B cell (primary cell): ENCODE results near the gene XPNPEP1. TPM values are rescaled to one million over a fixed set of nuclear protein-coding genes. Genes with fewer than 3 reads are reported as not detected.
A peak's percentile ranks its signal among the peaks of the same experiment; 100 is the strongest.

ENCODE experiments used
- ATAC-seq: fragments of 200-7000 bp; cut with Tn5 transposase; one replicate; pipeline ENCODE4 v1.10.0; 2021; ENCODE audit warnings: low read depth, mild to moderate bottlenecking, moderate number of reproducible peaks, moderate library complexity
- CTCF ChIA-PET: fragments of 350-600 bp; sonication (Branson Sonifier 250); formaldehyde crosslinking; loops from one replicate; lab custom pipeline; 2021; ENCODE audit warnings: antibody characterized with exemption, inconsistent platforms; lab: Charles Lee
- POLR2A ChIA-PET: fragments of 350-600 bp; sonication (Branson Sonifier 250); formaldehyde crosslinking; loops from one replicate; lab custom pipeline; 2021; ENCODE audit warnings: antibody characterized with exemption; lab: Charles Lee
- DNase-seq: peaks from one replicate; pipeline ENCODE4 v3.0.0; 2013
- H2AFZ ChIP-seq: 2 replicates; pipeline ENCODE4 v1.6.1; 2012; ENCODE audit warnings: mild to moderate bottlenecking, low read depth, low read length; ENCODE audit not compliant: insufficient read depth, poor library complexity, severe bottlenecking
- H3K27ac ChIP-seq, 2 donors: 1 replicate in 1 of 2; 2 replicates in 1 of 2; pipeline ENCODE4 v1.5.1; 2012 to 2013; ENCODE audit warnings: low read length in 2 of 2, mild to moderate bottlenecking in 2 of 2, moderate library complexity in 1 of 2
- H3K27me3 ChIP-seq, 4 experiments: fragments of 200-600 bp in 1 of 4; sonication (generic) in 1 of 4; replicated peaks in 1 of 4; 1 replicate in 2 of 4; 2 replicates in 2 of 4; pipeline versions ENCODE4 v1.6.1 to v1.7.0; 2013 to 2016; ENCODE audit warnings: low read length in 3 of 4, mild to moderate bottlenecking in 2 of 4, mixed read lengths in 1 of 4, moderate library complexity in 1 of 4; ENCODE audit not compliant: insufficient read depth in 4 of 4, control insufficient read depth in 3 of 4; ENCODE audit errors: control extremely low read depth in 1 of 4
- H3K36me3 ChIP-seq, 2 experiments: replicated peaks in 1 of 2; 1 replicate in 1 of 2; 2 replicates in 1 of 2; pipeline versions ENCODE4 v1.6.1 to v1.7.1; 2013; ENCODE audit warnings: low read length in 1 of 2; ENCODE audit not compliant: insufficient read depth in 2 of 2, control insufficient read depth in 1 of 2; ENCODE audit errors: control extremely low read depth in 1 of 2, extremely low read depth in 1 of 2
- H3K4me1 ChIP-seq, 2 donors: fragments of 200-600 bp in 1 of 2; sonication (generic) in 1 of 2; 1 replicate in 1 of 2; 2 replicates in 1 of 2; pipeline versions ENCODE4 v1.5.1 to v1.6.1; 2013 to 2017; ENCODE audit warnings: low read length in 2 of 2; ENCODE audit not compliant: control insufficient read depth in 2 of 2, insufficient read depth in 2 of 2
- H3K4me2 ChIP-seq: replicated peaks from 2 replicates; pipeline ENCODE3; 2012; ENCODE audit warnings: mild to moderate bottlenecking, low read depth, low read length; ENCODE audit not compliant: poor library complexity, severe bottlenecking
- H3K4me3 ChIP-seq, 5 experiments: fragments of 200-600 bp in 1 of 5; sonication (generic) in 1 of 5; 1 replicate in 3 of 5; 2 replicates in 2 of 5; pipeline versions ENCODE4 v1.5.1 to v1.7.0; 2011 to 2016; ENCODE audit warnings: low read length in 4 of 5, mild to moderate bottlenecking in 4 of 5, low read depth in 2 of 5, control low read depth in 1 of 5, moderate library complexity in 1 of 5; ENCODE audit not compliant: insufficient read depth in 1 of 5; ENCODE audit errors: control extremely low read depth in 1 of 5, extremely low read depth in 1 of 5
- H3K79me2 ChIP-seq: fragments of 200-600 bp; sonication (generic); one replicate; pipeline ENCODE4 v1.6.0; 2016; ENCODE audit warnings: low read length; ENCODE audit not compliant: control insufficient read depth, insufficient read depth
- H3K9ac ChIP-seq: fragments of 200-600 bp; sonication (generic); 2 replicates; pipeline ENCODE4 v1.6.1; 2017; ENCODE audit warnings: mild to moderate bottlenecking, low read length, moderate library complexity
- H3K9me3 ChIP-seq, 3 donors: one replicate each; pipeline versions ENCODE4 v1.6.1 to v1.7.1; 2013; ENCODE audit warnings: low read length in 2 of 3; ENCODE audit not compliant: control insufficient read depth in 2 of 3, insufficient read depth in 1 of 3; ENCODE audit errors: control extremely low read depth in 1 of 3
- H4K20me1 ChIP-seq: 2 replicates; pipeline ENCODE4 v1.6.0; 2012; ENCODE audit warnings: mild to moderate bottlenecking, low read length; ENCODE audit not compliant: insufficient read depth, control insufficient read depth, poor library complexity, severe bottlenecking
- H3K27ac Mint-ChIP-seq: one replicate; pipeline ENCODE4 v1.8.0; 2021; ENCODE audit warnings: mixed read lengths
- H3K27me3 Mint-ChIP-seq: one replicate; pipeline ENCODE4 v1.8.0; 2021; ENCODE audit warnings: mixed read lengths
- H3K4me1 Mint-ChIP-seq: one replicate; pipeline ENCODE4 v1.8.0; 2021; ENCODE audit warnings: mixed read lengths
- H3K4me3 Mint-ChIP-seq: one replicate; pipeline ENCODE4 v1.8.0; 2021; ENCODE audit warnings: mixed read lengths
- H3K9me3 Mint-ChIP-seq: one replicate; pipeline ENCODE4 v1.8.0; 2022; ENCODE audit warnings: mixed read lengths; ENCODE audit not compliant: insufficient read depth
- EZH2 ChIP-seq: IDR thresholded peaks from 2 replicates; pipeline ENCODE4 v1.6.1; 2012; ENCODE audit warnings: borderline replicate concordance, low read depth, mild to moderate bottlenecking, moderate library complexity, low read length; ENCODE audit not compliant: insufficient read depth, poor library complexity, severe bottlenecking
- WGBS: methylation state at CpG from one replicate; pipeline ENCODE4 v1.1.5; 2013; ENCODE audit warnings: missing lambda C conversion rate; ENCODE audit not compliant: insufficient coverage; 5-methylcytosine and 5-hydroxymethylcytosine counted together
- intact Hi-C: fragments of 100-400 bp; cut with micrococcal nuclease; formaldehyde crosslinking; loops from one replicate; pipeline ENCODE4 v1.10.0; 2022
- polyA plus RNA-seq: library from polyadenylated mRNA; depleted of rRNA; stranded (reverse); fragments of >200 nt; gene quantifications from 2 replicates; pipeline ENCODE4 v1.2.3, GENCODE V29; 2012
- total RNA-seq, 2 donors: library from RNA; stranded (reverse); fragments of 120-200 nt in 1 of 2; gene quantifications; 1 replicate in 1 of 2; 2 replicates in 1 of 2; pipeline versions ENCODE4 v1.2.3 to v1.2.4, GENCODE V29; 2013 to 2022
- TF ChIP-seq, protein P1 (sequence below): fragments of 200-600 bp; IDR thresholded peaks from one replicate; pipeline ENCODE4 v1.8.0; 2022; ENCODE audit warnings: antibody characterized with exemption, mild to moderate bottlenecking

The XPNPEP1 gene
- total and polyA plus RNA-seq, 2 donors (not counting 1 experiment from before 2014, with no cell fraction given): 60.6 to 70.8 TPM

DNA sequence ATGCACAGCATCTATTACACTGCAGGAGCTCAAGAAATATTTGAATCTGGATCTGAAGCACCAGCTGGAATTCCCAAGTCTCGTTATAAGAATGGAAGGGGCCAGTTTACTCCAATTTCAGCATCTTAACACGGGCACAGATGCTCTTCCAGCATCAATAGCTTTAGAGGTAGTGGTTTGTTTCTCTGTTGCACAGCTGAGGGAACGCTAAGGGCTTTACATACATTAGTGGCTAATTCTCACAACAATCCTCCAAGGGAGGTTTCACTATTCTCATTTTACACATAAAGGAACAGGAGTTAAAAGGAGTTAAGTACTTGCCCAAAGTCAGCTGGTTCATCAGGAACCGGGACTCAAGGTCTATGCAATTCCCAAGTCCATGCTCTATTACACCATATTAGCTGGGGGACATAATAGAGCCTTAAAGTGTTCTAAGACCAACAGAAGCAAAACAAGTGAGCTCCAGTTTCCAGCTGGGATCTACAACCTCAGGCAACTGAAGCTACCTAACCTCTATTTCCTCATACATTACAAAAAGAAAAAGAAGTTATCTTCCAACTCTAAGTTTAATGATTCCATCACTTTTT lies 9.9 kb downstream of the XPNPEP1 start:
- H3K9me3 Mint-ChIP-seq: no peaks in the 10 kb centered on the region
- CTCF ChIA-PET: interaction anchor here (0.6 to 6.5 kb wide), 3 partner anchors 9 to 228 kb away, joined by 3 to 35 read pairs (median 3); no protein-coding TSS in a partner anchor
- intact Hi-C loops: no loop called here
- peaks cover 14% of the 10 kb centered on the region for H4K20me1 ChIP-seq
- H3K9me3 ChIP-seq: no peaks in the 10 kb centered on the region
- no peak overlapping the region for H2AFZ ChIP-seq
- H3K4me1 Mint-ChIP-seq: peaks cover 70% of the 10 kb centered on the region
- no peak overlapping the region for H3K4me3 Mint-ChIP-seq
- no CpG with 5 or more reads among the region's 4 CpGs for WGBS
- no peak for DNase-seq
- no peak overlapping the region for H3K4me3 ChIP-seq
- POLR2A ChIA-PET: no interaction called here
- H3K79me2 ChIP-seq: peaks cover 34% of the 10 kb centered on the region
- no peak overlapping the region for H3K27ac ChIP-seq
- H3K4me1 ChIP-seq: peaks cover 53 to 54% of the 10 kb centered on the region in 2 donors
- no peaks in the 10 kb centered on the region for H3K27me3 ChIP-seq
- peak overlapping the region; percentile 73 for H3K27ac Mint-ChIP-seq
- H3K9ac ChIP-seq: no peak overlapping the region
- no peak overlapping the region for H3K4me2 ChIP-seq
- TF ChIP-seq, protein P1, sequence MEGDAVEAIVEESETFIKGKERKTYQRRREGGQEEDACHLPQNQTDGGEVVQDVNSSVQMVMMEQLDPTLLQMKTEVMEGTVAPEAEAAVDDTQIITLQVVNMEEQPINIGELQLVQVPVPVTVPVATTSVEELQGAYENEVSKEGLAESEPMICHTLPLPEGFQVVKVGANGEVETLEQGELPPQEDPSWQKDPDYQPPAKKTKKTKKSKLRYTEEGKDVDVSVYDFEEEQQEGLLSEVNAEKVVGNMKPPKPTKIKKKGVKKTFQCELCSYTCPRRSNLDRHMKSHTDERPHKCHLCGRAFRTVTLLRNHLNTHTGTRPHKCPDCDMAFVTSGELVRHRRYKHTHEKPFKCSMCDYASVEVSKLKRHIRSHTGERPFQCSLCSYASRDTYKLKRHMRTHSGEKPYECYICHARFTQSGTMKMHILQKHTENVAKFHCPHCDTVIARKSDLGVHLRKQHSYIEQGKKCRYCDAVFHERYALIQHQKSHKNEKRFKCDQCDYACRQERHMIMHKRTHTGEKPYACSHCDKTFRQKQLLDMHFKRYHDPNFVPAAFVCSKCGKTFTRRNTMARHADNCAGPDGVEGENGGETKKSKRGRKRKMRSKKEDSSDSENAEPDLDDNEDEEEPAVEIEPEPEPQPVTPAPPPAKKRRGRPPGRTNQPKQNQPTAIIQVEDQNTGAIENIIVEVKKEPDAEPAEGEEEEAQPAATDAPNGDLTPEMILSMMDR: no peak
- TF ChIP-seq EZH2: no peak
- no peak for ATAC-seq
- no peaks in the 10 kb centered on the region for H3K36me3 ChIP-seq
- no peaks in the 10 kb centered on the region for H3K27me3 Mint-ChIP-seq
